ENCODE results near the gene MPPE1. TPM values are rescaled to one million over a fixed set of nuclear protein-coding genes. Genes with fewer than 3 reads are reported as not detected.

The MPPE1 gene
- total and polyA plus RNA-seq, 2 of the 4 experiments (the other 2 are of a cell fraction), result 13.8 to 19.9 TPM

GRCh38 chr18:11905613-11906012 lies 2.5 kb downstream of the MPPE1 start:
- Histone ChIP-seq H2AFZ (replicated peaks; ENCODE audit: low read length, poor library complexity) (no peak overlapping the region), H3K56ac (ENCODE audit: extremely low read depth, insufficient read depth, low read length) (no peak overlapping the region), H3K27me3 (ENCODE audit: control insufficient read depth, insufficient read depth, low read length) (no peaks in the 10 kb centered on the region), H3K14ac (replicated peaks; ENCODE audit: low read depth, low read length) (no peak overlapping the region), H3K4me2 (ENCODE audit: low read depth, low read length) (no peak overlapping the region), H4K20me1 (ENCODE audit: insufficient read depth, low read length) (no peaks in the 10 kb centered on the region), H4K8ac (ENCODE audit: low read depth in 2 of 2, low read length in 2 of 2) (no peak overlapping the region), H2BK20ac (ENCODE audit: low read depth, low read length) (no peak overlapping the region), H3K4me1 (ENCODE audit: control insufficient read depth, insufficient read depth, low read length) (peaks cover 6% of the 10 kb centered on the region), H3K79me1 (ENCODE audit: low read depth in 1 of 2, low read length in 2 of 2) (peaks cover 14 to 24% of the 10 kb centered on the region in 2 experiments; a peak in 3 of 4 replicates), H3K9ac (ENCODE audit: low read depth, low read length) (no peak overlapping the region), H3K9me1 (ENCODE audit: insufficient read depth, low read length) (peaks cover 12% of the 10 kb centered on the region), H3K4me3 (ENCODE audit: insufficient read depth, low read depth, low read length) (no peak overlapping the region), H3K18ac (ENCODE audit: low read depth, low read length) (no peak overlapping the region), H3K36me3 (ENCODE audit: control insufficient read depth, insufficient read depth, low read length) (peaks cover 6% of the 10 kb centered on the region; the same call in 1 of the 2 replicates), H3K9me3 (ENCODE audit: control insufficient read depth, insufficient read depth, low read length) (no peaks in the 10 kb centered on the region), H4K5ac (ENCODE audit: low read depth, low read length) (no peak overlapping the region), H3K27ac (ENCODE audit: insufficient read depth, low read length) (no peak overlapping the region), H2BK5ac (ENCODE audit: low read depth, low read length, poor library complexity, severe bottlenecking) (no peak overlapping the region), H3K4ac (ENCODE audit: low read depth, low read length) (no peak overlapping the region), H2BK15ac (ENCODE audit: low read depth, low read length) (no peak overlapping the region), H2BK120ac (ENCODE audit: low read depth, low read length) (no peak overlapping the region), H3K23ac (ENCODE audit: low read depth, low read length) (no peak overlapping the region), H2AK9ac (replicated peaks; ENCODE audit: low read depth, low read length, poor library complexity) (no peak overlapping the region), H2AK5ac (ENCODE audit: low read depth, low read length) (no peak overlapping the region), H4K91ac (ENCODE audit: insufficient read depth, low read depth, low read length) (no peak overlapping the region)
- CTCF ChIA-PET, result no interaction called here
- WGBS, 2 experiments (ENCODE audit: extremely low coverage in 2 of 2, insufficient read length in 1 of 2), result 60% methylated on average over 1 of the region's 4 CpGs; no CpG with 5 or more reads in 1 of the 2 experiments
- in situ Hi-C loops (cut with MboI; ENCODE audit: low sequenced_read_pairs), result no loop called here
- ATAC-seq (ENCODE audit: low read depth), result no peak
- BruUV-seq (replicated peaks), result no TSS peak
- dilution Hi-C loops (cut with HindIII; ENCODE audit: low sequenced_read_pairs, unreplicated experiment), result no loop called here
- POLR2A ChIA-PET (ENCODE audit: unreplicated experiment), result no interaction called here
- intact Hi-C loops (cut with micrococcal nuclease), result no loop called here
- DNase-seq, result no peak
- no peak for TF ChIP-seq FOS (IDR thresholded peaks at IDR 0.05; ENCODE audit: low read depth, low read length)
- no peak for TF ChIP-seq MAZ (IDR thresholded peaks at IDR 0.05; ENCODE audit: borderline replicate concordance, low read depth, low read length)
- TF ChIP-seq BHLHE40 (IDR thresholded peaks at IDR 0.05; ENCODE audit: low read depth, low read length), result no peak
- no peak for TF ChIP-seq POLR2A (IDR thresholded peaks at IDR 0.05; ENCODE audit: low read depth, low read length)
- TF ChIP-seq RCOR1 (IDR thresholded peaks at IDR 0.05; ENCODE audit: insufficient replicate concordance, low read length), result no peak
- TF ChIP-seq CHD1 (IDR thresholded peaks at IDR 0.05; ENCODE audit: low read depth, low read length), result no peak
- no peak for TF ChIP-seq ELK1 (IDR thresholded peaks at IDR 0.05; ENCODE audit: borderline replicate concordance, low read depth, low read length)
- TF ChIP-seq RFX5 (IDR thresholded peaks at IDR 0.05; ENCODE audit: low read depth, low read length), result no peak
- no peak for TF ChIP-seq NFE2L2 (IDR thresholded peaks at IDR 0.05; ENCODE audit: low read depth, low read length)
- TF ChIP-seq MXI1 (IDR thresholded peaks at IDR 0.05; ENCODE audit: borderline replicate concordance, low read depth, low read length), result no peak

All from IMR-90 (cell line).